GM12878 (cell line): ENCODE data around the gene ARHGAP12. TPM values are rescaled to one million over a fixed set of nuclear protein-coding genes. Genes with fewer than 3 reads are reported as not detected.

ENCODE experiments used
- ATAC-seq: fragments of 200-7000 bp; cut with Tn5 transposase; 3 replicates; pipeline ENCODE4 v1.9.1; 2020; ENCODE audit warnings: mild to moderate bottlenecking, moderate library complexity
- BruUV-seq: library from RNA; stranded (reverse); fragments of 400-500 nt; replicated peaks from 2 replicates; lab custom pipeline; 2021; lab: Mats Ljungman, UMichigan
- CTCF ChIA-PET: fragments of 300-600 bp; sonication (Branson Sonifier 250); formaldehyde crosslinking; extraction: SDS; loops from one replicate; lab custom pipeline; 2021; ENCODE audit warnings: inconsistent platforms; lab: Yijun Ruan, JAX
- POLR2A ChIA-PET: fragments of 350-600 bp; formaldehyde crosslinking; extraction: SDS; loops from one replicate; lab custom pipeline; 2021; ENCODE audit warnings: inconsistent platforms; lab: Charles Lee
- RAD21 ChIA-PET: fragments of 300-600 bp; sonication (Branson Sonifier 250); formaldehyde crosslinking; loops from one replicate; lab custom pipeline; 2023; ENCODE audit warnings: antibody characterized with exemption; ENCODE audit not compliant: unreplicated experiment; lab: Charles Lee
- SMC1A ChIA-PET: fragments of 300-600 bp; sonication (Branson Sonifier 250); formaldehyde crosslinking; loops from one replicate; lab custom pipeline; 2023; ENCODE audit not compliant: unreplicated experiment, uncharacterized antibody; lab: Charles Lee
- DNase-seq: peaks from one replicate; pipeline ENCODE4 v3.0.0-alpha.2; 2011; ENCODE audit warnings: low read depth, low spot score
- FAIRE-seq: peaks from 3 replicates; lab custom pipeline; 2011; peaks lifted over from hg19 to GRCh38; lab: Jason Lieb, UNC
- H2AFZ ChIP-seq: 2 replicates; pipeline ENCODE4 v1.6.0; 2011; ENCODE audit warnings: low read depth, low read length, control low read depth; ENCODE audit not compliant: control insufficient read depth
- H3K27ac ChIP-seq: 2 replicates; pipeline ENCODE4 v1.5.1; 2011; ENCODE audit warnings: control low read depth; ENCODE audit not compliant: control insufficient read depth, insufficient read depth
- H3K27me3 ChIP-seq, 2 experiments: replicated peaks in 1 of 2; 2 replicates each; pipeline versions ENCODE4 v1.6.0 to v1.6.1; 2011; ENCODE audit warnings: low read length in 1 of 2; ENCODE audit not compliant: control insufficient read depth in 2 of 2, insufficient read depth in 2 of 2
- H3K36me3 ChIP-seq, 2 experiments: 2 replicates each; pipeline ENCODE4 v1.5.1; 2011; ENCODE audit warnings: low read length in 1 of 2; ENCODE audit not compliant: control insufficient read depth in 2 of 2, insufficient read depth in 2 of 2
- H3K4me1 ChIP-seq: 2 replicates; pipeline ENCODE4 v1.6.1; 2011; ENCODE audit warnings: mild to moderate bottlenecking, low read length, moderate library complexity, mixed read lengths; ENCODE audit not compliant: control insufficient read depth, insufficient read depth
- H3K4me2 ChIP-seq: 2 replicates; pipeline ENCODE4 v1.6.0; 2011; ENCODE audit warnings: control low read depth; ENCODE audit not compliant: control insufficient read depth, insufficient read depth
- H3K4me3 ChIP-seq: fragments of 200-600 bp; sonication (generic); 2 replicates; pipeline ENCODE4 v1.5.1; 2016
- H3K79me2 ChIP-seq: 2 replicates; pipeline ENCODE4 v1.6.0; 2011; ENCODE audit warnings: low read length; ENCODE audit not compliant: control insufficient read depth, insufficient read depth
- H3K9ac ChIP-seq: 2 replicates; pipeline ENCODE4 v1.8.0; 2011; ENCODE audit warnings: low read length, control low read depth, mixed read lengths; ENCODE audit not compliant: control insufficient read depth, insufficient read depth
- H3K9me3 ChIP-seq: replicated peaks from 3 replicates; pipeline ENCODE4 v1.5.1; 2011; ENCODE audit warnings: mild to moderate bottlenecking, low read length; ENCODE audit not compliant: control insufficient read depth, insufficient read depth
- H4K20me1 ChIP-seq: 2 replicates; pipeline ENCODE4 v1.6.0; 2011; ENCODE audit not compliant: control insufficient read depth, insufficient read depth
- BACH1 ChIP-seq: fragments of 450-650 bp; IDR thresholded peaks from 2 replicates; pipeline ENCODE4 v1.6.1; 2017; ENCODE audit warnings: mild to moderate bottlenecking, borderline replicate concordance
- BHLHE40 ChIP-seq, 2 experiments: fragments of 450-650 bp in 1 of 2; IDR thresholded peaks; 2 replicates each; pipeline ENCODE4 v1.6.1; 2011 to 2017; ENCODE audit warnings: low read depth in 2 of 2, borderline replicate concordance in 1 of 2, improper control_type of control experiment in 1 of 2, low read length in 1 of 2, mild to moderate bottlenecking in 1 of 2
- BMI1 ChIP-seq: fragments of 450-650 bp; IDR thresholded peaks from 2 replicates; pipeline ENCODE4 v1.6.1; 2016; ENCODE audit warnings: mild to moderate bottlenecking, moderate library complexity, borderline replicate concordance
- CREB1 ChIP-seq: IDR thresholded peaks from 2 replicates; pipeline ENCODE4 v1.6.1; 2012; ENCODE audit warnings: low read depth, mild to moderate bottlenecking, inconsistent platforms
- FOXK2 ChIP-seq: fragments of 450-650 bp; IDR thresholded peaks from 2 replicates; pipeline ENCODE4 v1.6.1; 2017; ENCODE audit warnings: mild to moderate bottlenecking, moderate library complexity
- IRF4 ChIP-seq: IDR thresholded peaks from 2 replicates; pipeline ENCODE4 v1.6.1; 2011; ENCODE audit warnings: low read depth, low read length
- KAT2A ChIP-seq: conservative IDR thresholded peaks from 2 replicates; pipeline ENCODE4 v1.6.1; 2011; ENCODE audit warnings: low read depth, low read length; ENCODE audit not compliant: control insufficient read depth
- KDM1A ChIP-seq: fragments of 200-600 bp; sonication (generic); IDR thresholded peaks from 2 replicates; pipeline ENCODE4 v1.6.1; 2016; ENCODE audit warnings: borderline replicate concordance
- POLR2A ChIP-seq: IDR thresholded peaks from 2 replicates; pipeline ENCODE4 v1.6.1; 2011; ENCODE audit warnings: low read depth, mild to moderate bottlenecking, low read length
- RFX5 ChIP-seq: IDR thresholded peaks from 2 replicates; pipeline ENCODE4 v1.6.1; 2011; ENCODE audit warnings: low read depth, low read length, improper control_type of control experiment
- WGBS: methylation state at CpG from one replicate; pipeline ENCODE4 v1.1.6; 2016; ENCODE audit warnings: low lambda C conversion rate; ENCODE audit not compliant: insufficient replicate concordance, insufficient coverage; ENCODE audit errors: missing lambda C conversion rate; 5-methylcytosine and 5-hydroxymethylcytosine counted together
- in situ Hi-C: fragments of 300-500 bp; cut with MboI; formaldehyde crosslinking; loops from 9 replicates; pipeline ENCODE4 v1.14.3; 2018; ENCODE audit warnings: mixed read lengths
- intact Hi-C: fragments of 100-400 bp; cut with micrococcal nuclease; formaldehyde crosslinking; loops from one replicate; pipeline ENCODE4 v1.14.2; 2022; ENCODE audit not compliant: unreplicated experiment
- polyA plus RNA-seq, 11 experiments: library from polyadenylated mRNA; depleted of rRNA in 4 of 11; unstranded in 6 of 11; stranded (reverse) in 5 of 11; fragments of >200 nt; fragmentation: Nextera tagmentation in 4 of 11; fragmentation: Illumina TruSeq in 1 of 11; extraction: Ambion mirVana in 4 of 11; extraction: Trizol in 1 of 11; gene quantifications; 1 replicate in 1 of 11; 2 replicates in 10 of 11; pipeline versions ENCODE4 v1.2.1 to v1.2.3, GENCODE V29; 2011 to 2016; ENCODE audit warnings: inconsistent platforms in 2 of 11, missing spikeins in 2 of 11, low read depth in 1 of 11
- total RNA-seq, 4 experiments: library from RNA; depleted of rRNA in 3 of 4; stranded (reverse); fragments of >200 nt in 3 of 4; fragmentation: Illumina TruSeq in 1 of 4; extraction: Trizol in 1 of 4; gene quantifications; 2 replicates each; pipeline versions ENCODE4 v1.2.1 to v1.2.3, GENCODE V29; 2013 to 2021
- TF ChIP-seq, protein P1 (sequence below): fragments of 450-650 bp; IDR thresholded peaks from 2 replicates; pipeline ENCODE4 v1.6.1; 2014; ENCODE audit warnings: mild to moderate bottlenecking
- TF ChIP-seq, protein P2 (sequence below): fragments of 450-650 bp; IDR thresholded peaks from 2 replicates; pipeline ENCODE4 v1.6.1; 2018; ENCODE audit warnings: borderline replicate concordance, mild to moderate bottlenecking; ENCODE audit not compliant: partially characterized antibody

Gene ARHGAP12
- total and polyA plus RNA-seq, 10 of the 15 experiments (the other 5 are each of a cell fraction or from before 2014, with no cell fraction given) = 5.4 to 15.6 (median 8.5) TPM

DNA sequence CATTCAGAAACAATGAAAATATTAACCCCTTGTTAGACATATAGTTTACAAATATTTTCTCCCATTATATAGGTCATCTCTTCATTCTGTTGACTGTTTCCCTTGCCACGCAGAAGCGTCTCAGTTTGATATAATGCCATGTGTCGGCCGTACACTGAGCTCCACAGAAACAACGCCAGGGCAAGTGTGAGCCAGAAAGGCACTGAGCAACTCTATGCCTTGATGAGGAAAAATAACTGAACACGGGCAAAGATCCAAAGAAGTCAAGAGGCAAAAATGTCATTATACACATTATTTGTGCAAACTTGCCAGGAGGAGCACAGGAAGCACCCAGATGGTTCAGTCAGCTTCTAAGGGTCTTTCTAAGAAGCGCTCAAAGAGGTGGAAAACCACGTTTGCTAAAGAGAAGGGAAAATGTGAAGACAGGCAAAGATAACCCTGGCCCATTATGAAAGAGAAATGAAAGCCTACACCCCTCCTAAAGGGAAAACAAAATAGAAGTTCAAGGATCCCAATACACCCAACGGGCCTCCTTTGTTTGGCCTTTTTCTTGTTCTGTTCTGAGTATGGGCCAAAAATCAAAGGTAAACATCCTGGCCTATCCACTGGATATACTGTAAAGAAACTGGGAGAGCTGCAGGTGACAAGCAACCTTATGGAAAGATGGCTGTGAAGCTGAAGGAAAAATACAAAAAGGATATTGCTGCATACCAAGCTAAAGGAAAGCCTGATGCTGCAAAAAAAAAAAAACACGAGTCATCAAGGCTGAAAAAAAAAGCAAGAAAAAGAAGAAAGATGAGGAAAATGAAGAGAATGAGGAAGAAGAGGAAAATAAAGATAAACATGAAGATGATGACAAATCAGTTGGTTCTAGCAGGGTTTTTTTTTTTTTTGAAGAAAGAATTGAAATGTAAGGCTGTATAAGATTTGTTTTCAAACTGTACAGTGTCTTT lies 15.5 kb downstream of the ARHGAP12 start:
- no peak overlapping the region for H3K27ac ChIP-seq
- H4K20me1 ChIP-seq = no peaks in the 10 kb centered on the region; the same call in 1 of the 2 replicates
- ChIA-PET SMC1A (interaction anchor here (0.7 to 1.6 kb wide), 4 partner anchors 9 to 35 kb away, joined by 4 to 5 read pairs (median 4); no protein-coding TSS in a partner anchor), RAD21 (interaction anchor here (0.7 to 3.3 kb wide), 2 partner anchors 51 to 69 kb away, joined by 7 to 9 read pairs; no protein-coding TSS in a partner anchor), POLR2A (interaction anchor here (0.6 to 1.5 kb wide), 3 partner anchors 23 to 1215 kb away, joined by 3 read pairs; no protein-coding TSS in a partner anchor), CTCF (interaction anchor here (1.6 kb wide), 1 partner anchor 51 kb away, joined by 6 read pairs; no protein-coding TSS in a partner anchor)
- no peak overlapping the region for H2AFZ ChIP-seq
- no peaks in the 10 kb centered on the region for H3K9me3 ChIP-seq
- DNase-seq (no peak), ATAC-seq (no peak), FAIRE-seq (peak; percentile 81)
- no TSS peak for BruUV-seq
- peaks cover 0 to 5% of the 10 kb centered on the region in 2 experiments; a peak in 2 of 4 replicates for H3K36me3 ChIP-seq
- in situ Hi-C loops (no loop called here), intact Hi-C loops (no loop called here)
- H3K4me3 ChIP-seq = no peak overlapping the region
- H3K9ac ChIP-seq = no peak overlapping the region
- 79% methylated on average over 9 of the region's 10 CpGs for WGBS
- H3K79me2 ChIP-seq = peaks cover 5% of the 10 kb centered on the region
- H3K4me1 ChIP-seq = no peaks in the 10 kb centered on the region
- TF ChIP-seq BHLHE40 (IDR thresholded peaks at IDR 0.05; ENCODE audit: borderline replicate concordance in 1 of 2, low read depth in 2 of 2, low read length in 1 of 2) = no peak
- no peak for TF ChIP-seq KAT2A
- H3K4me2 ChIP-seq = no peak overlapping the region
- no peaks in the 10 kb centered on the region for H3K27me3 ChIP-seq

DNA sequence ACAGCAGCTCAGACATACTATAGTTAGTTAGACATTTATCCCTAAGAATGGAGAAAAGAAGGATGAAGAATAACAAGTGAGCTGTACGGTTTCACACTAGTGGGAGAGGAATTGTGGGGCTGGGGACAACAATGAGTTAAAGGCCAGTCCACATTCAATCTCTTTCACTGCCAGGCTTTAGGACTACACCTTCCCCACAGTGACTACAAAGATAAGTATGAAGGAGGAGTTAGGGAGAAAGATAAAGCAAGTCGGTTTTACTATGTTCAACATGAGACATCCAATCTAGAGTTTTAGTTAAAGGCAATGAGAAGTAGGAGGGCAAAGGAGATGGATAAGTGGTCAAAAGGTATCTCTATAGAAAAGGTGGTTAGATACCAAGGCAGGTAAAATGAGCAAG lies 16.3 kb downstream of the ARHGAP12 start:
- intact Hi-C loops (no loop called here), in situ Hi-C loops (no loop called here)
- H4K20me1 ChIP-seq = no peaks in the 10 kb centered on the region; the same call in 1 of the 2 replicates
- H3K27me3 ChIP-seq = no peaks in the 10 kb centered on the region
- H3K4me1 ChIP-seq = no peaks in the 10 kb centered on the region
- SMC1A ChIA-PET = interaction anchor here (1.4 to 1.6 kb wide), 2 partner anchors 10 to 35 kb away, joined by 4 to 5 read pairs; no protein-coding TSS in a partner anchor
- FAIRE-seq (no peak), DNase-seq (no peak), ATAC-seq (no peak)
- no peak overlapping the region for H2AFZ ChIP-seq
- peaks cover 2% of the 10 kb centered on the region for H3K79me2 ChIP-seq
- no TSS peak for BruUV-seq
- WGBS = 86% methylated on average over 2 of the region's 2 CpGs
- no peak overlapping the region for H3K4me2 ChIP-seq
- H3K36me3 ChIP-seq = peaks cover 0 to 6% of the 10 kb centered on the region in 2 experiments; a peak in 2 of 4 replicates
- RAD21 ChIA-PET = interaction anchor here (3.3 kb wide), 1 partner anchor 50 kb away, joined by 9 read pairs; no protein-coding TSS in a partner anchor
- POLR2A ChIA-PET = interaction anchor here (1.5 kb wide), 1 partner anchor 24 kb away, joined by 3 read pairs; no protein-coding TSS in a partner anchor
- no peak overlapping the region for H3K9ac ChIP-seq
- no peaks in the 10 kb centered on the region for H3K9me3 ChIP-seq
- H3K4me3 ChIP-seq = no peak overlapping the region
- CTCF ChIA-PET = interaction anchor here (0.8 to 1.6 kb wide), 3 partner anchors 10 to 50 kb away, joined by 3 to 6 read pairs (median 3); no protein-coding TSS in a partner anchor
- no peak overlapping the region for H3K27ac ChIP-seq
- TF ChIP-seq KDM1A (no peak), BMI1 (no peak), POLR2A (no peak), RFX5 (no peak), IRF4 (no peak), BACH1 (no peak), CREB1 (no peak), FOXK2 (no peak)
- TF ChIP-seq, protein P1, sequence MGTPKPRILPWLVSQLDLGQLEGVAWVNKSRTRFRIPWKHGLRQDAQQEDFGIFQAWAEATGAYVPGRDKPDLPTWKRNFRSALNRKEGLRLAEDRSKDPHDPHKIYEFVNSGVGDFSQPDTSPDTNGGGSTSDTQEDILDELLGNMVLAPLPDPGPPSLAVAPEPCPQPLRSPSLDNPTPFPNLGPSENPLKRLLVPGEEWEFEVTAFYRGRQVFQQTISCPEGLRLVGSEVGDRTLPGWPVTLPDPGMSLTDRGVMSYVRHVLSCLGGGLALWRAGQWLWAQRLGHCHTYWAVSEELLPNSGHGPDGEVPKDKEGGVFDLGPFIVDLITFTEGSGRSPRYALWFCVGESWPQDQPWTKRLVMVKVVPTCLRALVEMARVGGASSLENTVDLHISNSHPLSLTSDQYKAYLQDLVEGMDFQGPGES = no peak
- TF ChIP-seq, protein P2, sequence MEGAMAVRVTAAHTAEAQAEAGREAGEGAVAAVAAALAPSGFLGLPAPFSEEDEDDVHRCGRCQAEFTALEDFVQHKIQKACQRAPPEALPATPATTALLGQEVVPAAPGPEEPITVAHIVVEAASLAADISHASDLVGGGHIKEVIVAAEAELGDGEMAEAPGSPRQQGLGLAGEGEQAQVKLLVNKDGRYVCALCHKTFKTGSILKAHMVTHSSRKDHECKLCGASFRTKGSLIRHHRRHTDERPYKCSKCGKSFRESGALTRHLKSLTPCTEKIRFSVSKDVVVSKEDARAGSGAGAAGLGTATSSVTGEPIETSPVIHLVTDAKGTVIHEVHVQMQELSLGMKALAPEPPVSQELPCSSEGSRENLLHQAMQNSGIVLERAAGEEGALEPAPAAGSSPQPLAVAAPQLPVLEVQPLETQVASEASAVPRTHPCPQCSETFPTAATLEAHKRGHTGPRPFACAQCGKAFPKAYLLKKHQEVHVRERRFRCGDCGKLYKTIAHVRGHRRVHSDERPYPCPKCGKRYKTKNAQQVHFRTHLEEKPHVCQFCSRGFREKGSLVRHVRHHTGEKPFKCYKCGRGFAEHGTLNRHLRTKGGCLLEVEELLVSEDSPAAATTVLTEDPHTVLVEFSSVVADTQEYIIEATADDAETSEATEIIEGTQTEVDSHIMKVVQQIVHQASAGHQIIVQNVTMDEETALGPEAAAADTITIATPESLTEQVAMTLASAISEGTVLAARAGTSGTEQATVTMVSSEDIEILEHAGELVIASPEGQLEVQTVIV = no peak
